SK-N-SH (cell line): ENCODE measurements around the gene PRLR. TPM values are rescaled to one million over a fixed set of nuclear protein-coding genes. Genes with fewer than 3 reads are reported as not detected.

Experiments used
- CTCF ChIA-PET: fragments of 300-600, 350-600 bp; formaldehyde crosslinking; extraction: SDS; loops from one replicate; lab custom pipeline; 2021; lab: Yijun Ruan, JAX
- POLR2A ChIA-PET: fragments of 350-600 bp; sonication (Branson Sonifier 250); formaldehyde crosslinking; extraction: SDS; loops from one replicate; lab custom pipeline; 2020; ENCODE audit warnings: antibody characterized with exemption, inconsistent platforms; lab: Yijun Ruan, JAX
- DNase-seq: peaks from one replicate; pipeline ENCODE4 v3.0.0; 2012
- H2AFZ ChIP-seq: fragments of 200-600 bp; sonication (generic); 2 replicates; pipeline ENCODE4 v1.8.1; 2016; ENCODE audit warnings: antibody characterized with exemption, mild to moderate bottlenecking, low read depth
- H3F3A ChIP-seq: fragments of 200-600 bp; sonication (generic); replicated peaks from 2 replicates; pipeline ENCODE3; 2016; ENCODE audit warnings: antibody characterized with exemption, mild to moderate bottlenecking; ENCODE audit not compliant: insufficient read depth
- H3K27ac ChIP-seq, 2 experiments: fragments of 200-500 bp in 1 of 2; fragments of 200-600 bp in 1 of 2; sonication (Bioruptor generic) in 1 of 2; sonication (generic), shearing (Covaris generic) in 1 of 2; 2 replicates each; pipeline versions ENCODE4 v1.5.1 to v1.6.1; 2014 to 2016; ENCODE audit warnings: low read depth in 2 of 2, inconsistent platforms in 1 of 2, low read length in 1 of 2, mild to moderate bottlenecking in 1 of 2, mixed read lengths in 1 of 2
- H3K27me3 ChIP-seq: fragments of 200-600 bp; sonication (generic), shearing (Covaris generic); 2 replicates; pipeline ENCODE4 v1.6.1; 2016; ENCODE audit warnings: mixed run types; ENCODE audit not compliant: insufficient read depth
- H3K36me3 ChIP-seq, 2 experiments: fragments of 200-500 bp in 1 of 2; fragments of 200-600 bp in 1 of 2; sonication (Bioruptor generic) in 1 of 2; sonication (generic) in 1 of 2; replicated peaks in 1 of 2; 2 replicates each; pipeline versions ENCODE3 to v1.5.1; 2014 to 2016; ENCODE audit warnings: low read length in 1 of 2, mild to moderate bottlenecking in 1 of 2; ENCODE audit not compliant: insufficient read depth in 2 of 2, control insufficient read depth in 1 of 2
- H3K4me1 ChIP-seq, 2 experiments: fragments of 200-500 bp in 1 of 2; fragments of 200-600 bp in 1 of 2; sonication (Bioruptor generic) in 1 of 2; sonication (generic), shearing (Covaris generic) in 1 of 2; 2 replicates each; pipeline versions ENCODE4 v1.5.1 to v1.6.1; 2014 to 2016; ENCODE audit warnings: low read depth in 1 of 2, low read length in 1 of 2, mixed run types in 1 of 2; ENCODE audit not compliant: insufficient read depth in 2 of 2, control insufficient read depth in 1 of 2
- H3K4me2 ChIP-seq: fragments of 200-600 bp; sonication (generic), shearing (Covaris generic); 2 replicates; pipeline ENCODE4 v1.6.1; 2017; ENCODE audit warnings: mixed run types
- H3K4me3 ChIP-seq, 2 experiments: fragments of 200-500 bp in 1 of 2; fragments of 200-600 bp in 1 of 2; sonication (Bioruptor generic) in 1 of 2; sonication (generic), shearing (Covaris generic) in 1 of 2; 2 replicates each; pipeline versions ENCODE4 v1.5.1 to v1.8.1; 2014 to 2016; ENCODE audit warnings: low read depth in 2 of 2, inconsistent platforms in 1 of 2, low read length in 1 of 2, mild to moderate bottlenecking in 1 of 2, mixed read lengths in 1 of 2, moderate library complexity in 1 of 2
- H3K79me2 ChIP-seq: fragments of 200-600 bp; sonication (generic); 2 replicates; pipeline ENCODE4 v1.8.1; 2017; ENCODE audit warnings: mild to moderate bottlenecking; ENCODE audit not compliant: insufficient read depth
- H3K9ac ChIP-seq: fragments of 200-600 bp; sonication (generic); 2 replicates; pipeline ENCODE4 v1.6.1; 2017; ENCODE audit warnings: mixed run types
- H3K9me2 ChIP-seq: fragments of 200-600 bp; sonication (generic); 2 replicates; pipeline ENCODE4 v1.6.1; 2017; ENCODE audit warnings: mixed run types
- H3K9me3 ChIP-seq: fragments of 200-600 bp; sonication (generic); 2 replicates; pipeline ENCODE4 v1.6.1; 2017; ENCODE audit warnings: mixed run types, mild to moderate bottlenecking, moderate library complexity
- H4K20me1 ChIP-seq: fragments of 200-600 bp; sonication (generic); 2 replicates; pipeline ENCODE4 v1.6.1; 2017; ENCODE audit warnings: mild to moderate bottlenecking, mixed run types; ENCODE audit not compliant: insufficient read depth
- CHD2 ChIP-seq: fragments of 150-350 bp; IDR thresholded peaks from 2 replicates; pipeline ENCODE4 v1.6.1; 2018; ENCODE audit warnings: low read length; ENCODE audit not compliant: partially characterized antibody
- CTCF ChIP-seq: fragments of 200-600 bp; sonication (generic); IDR thresholded peaks from 2 replicates; pipeline ENCODE4 v1.6.1; 2017; ENCODE audit warnings: antibody characterized with exemption, mild to moderate bottlenecking, moderate library complexity
- EP300 ChIP-seq, 2 experiments: IDR thresholded peaks; 2 replicates each; pipeline versions ENCODE4 v1.4.0 to v1.6.1; 2012; ENCODE audit warnings: borderline replicate concordance in 1 of 2, low read depth in 1 of 2, low read length in 1 of 2
- GATA2 ChIP-seq: sonication (generic); formaldehyde crosslinking; IDR thresholded peaks from 2 replicates; pipeline ENCODE4 v1.5.0; 2020; ENCODE audit warnings: mild to moderate bottlenecking, missing genetic modification reagents
- JUND ChIP-seq: IDR thresholded peaks from 2 replicates; pipeline ENCODE4 v1.4.0; 2012
- MEF2A ChIP-seq: IDR thresholded peaks from 2 replicates; pipeline ENCODE4 v1.4.0; 2012; ENCODE audit warnings: low read depth, borderline replicate concordance
- MXI1 ChIP-seq: IDR thresholded peaks from 2 replicates; pipeline ENCODE4 v1.6.1; 2012; ENCODE audit warnings: mild to moderate bottlenecking, low read depth, low read length, improper control_type of control experiment
- NRF1 ChIP-seq: IDR thresholded peaks from 2 replicates; pipeline ENCODE4 v1.6.1; 2012; ENCODE audit warnings: low read depth, mild to moderate bottlenecking, low read length
- PBX3 ChIP-seq: IDR thresholded peaks from 2 replicates; pipeline ENCODE4; 2012
- POLR2AphosphoS5 ChIP-seq: IDR thresholded peaks from 2 replicates; pipeline ENCODE4 v1.6.1; 2012; ENCODE audit warnings: low read depth, low read length
- RAD21 ChIP-seq: IDR thresholded peaks from 2 replicates; pipeline ENCODE4 v1.6.1; 2012; ENCODE audit warnings: mild to moderate bottlenecking, low read length
- RFX5 ChIP-seq: IDR thresholded peaks from 2 replicates; pipeline ENCODE4 v1.6.1; 2012; ENCODE audit warnings: mild to moderate bottlenecking, improper control_type of control experiment, low read length
- RXRA ChIP-seq: IDR thresholded peaks from 2 replicates; pipeline ENCODE4 v1.4.0; 2012; ENCODE audit warnings: low read depth, mild to moderate bottlenecking, borderline replicate concordance
- SIN3A ChIP-seq: IDR thresholded peaks from 2 replicates; pipeline ENCODE4 v1.6.1; 2012; ENCODE audit warnings: low read depth, mild to moderate bottlenecking, low read length, moderate library complexity, borderline replicate concordance
- TCF12 ChIP-seq: IDR thresholded peaks from 2 replicates; pipeline ENCODE4 v1.4.0; 2012
- USF2 ChIP-seq: fragments of 150-350 bp; IDR thresholded peaks from 2 replicates; pipeline ENCODE4 v1.6.1; 2017; ENCODE audit warnings: antibody characterized with exemption, low read length, low read depth, borderline replicate concordance
- WGBS: methylation state at CpG from one replicate; pipeline ENCODE4 v1.1.6; 2017; ENCODE audit warnings: low lambda C conversion rate; 5-methylcytosine and 5-hydroxymethylcytosine counted together
- polyA plus RNA-seq, 3 experiments: library from polyadenylated mRNA; depleted of rRNA; stranded (reverse); fragments of >200 nt; gene quantifications; 2 replicates each; pipeline ENCODE4 v1.2.3, GENCODE V29; 2012
- TF ChIP-seq, protein P1 (sequence below): IDR thresholded peaks from 2 replicates; pipeline ENCODE4 v1.4.0; 2012; ENCODE audit warnings: low read depth, borderline replicate concordance

Gene PRLR
- polyA plus RNA-seq, 1 of the 3 experiments (the other 2 are of a cell fraction) = 0.13 TPM

DNA sequence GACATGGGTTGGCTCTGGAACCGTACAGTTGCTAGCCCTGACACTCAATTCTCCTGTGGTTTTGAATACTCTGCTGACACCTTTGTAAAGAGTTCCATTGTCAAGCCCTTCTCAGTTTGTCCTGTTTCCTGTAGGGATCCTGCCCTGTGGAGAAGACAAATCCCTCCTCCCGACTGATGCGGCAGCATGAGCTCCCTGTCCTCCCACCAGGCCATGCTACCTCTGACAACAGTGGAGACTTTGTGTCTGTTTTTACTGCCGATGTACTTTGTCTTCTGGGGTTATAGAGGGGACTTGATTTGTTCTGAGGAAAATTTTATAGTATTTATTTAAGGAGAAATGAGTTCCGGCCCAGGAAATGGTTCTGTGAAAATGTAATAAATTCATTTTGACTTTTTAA, 57.8 kb downstream of the PRLR start:
- Histone ChIP-seq H3K9me2 (no peaks in the 10 kb centered on the region), H3K79me2 (no peaks in the 10 kb centered on the region), H3K9me3 (0 out of 2 replicates have a peak, but pooled peaks cover 6% of the 10 kb centered on the region), H3K27me3 (peaks cover 4% of the 10 kb centered on the region; the same call in 1 of the 2 replicates), H3K36me3 (no peaks in the 10 kb centered on the region), H3K27ac (no peak overlapping the region), H3K4me2 (no peak overlapping the region), H2AFZ (no peak overlapping the region), H3F3A (no peaks in the 10 kb centered on the region), H3K4me1 (no peaks in the 10 kb centered on the region), H3K4me3 (no peak overlapping the region), H4K20me1 (no peaks in the 10 kb centered on the region), H3K9ac (no peak overlapping the region)
- TF ChIP-seq RXRA (no peak), PBX3 (no peak), POLR2AphosphoS5 (no peak), MXI1 (no peak)
- WGBS = 61% methylated on average over 5 of the region's 5 CpGs
- CTCF ChIA-PET = no interaction called here
- DNase-seq = no peak
- POLR2A ChIA-PET = no interaction called here

DNA sequence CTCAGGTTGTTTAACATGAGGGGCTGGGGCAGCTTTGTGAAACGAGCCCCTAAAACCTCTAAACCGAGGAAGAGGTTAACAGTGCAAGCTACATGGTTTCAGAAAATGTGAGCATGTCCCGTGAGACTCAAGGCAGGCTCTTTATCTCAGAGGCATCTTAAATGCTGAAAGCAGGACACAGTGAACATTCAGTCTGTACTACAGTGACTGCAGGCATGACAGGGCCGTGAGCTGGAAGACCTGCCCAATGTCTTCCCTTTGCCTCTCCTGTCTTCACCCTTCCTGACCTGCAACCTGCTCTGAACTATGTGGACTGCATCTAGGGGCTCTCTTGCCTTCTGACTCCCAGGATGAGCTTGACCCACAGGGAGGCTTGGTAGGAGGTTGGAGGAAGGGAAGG, 58.3 kb downstream of the PRLR start:
- WGBS = 18% methylated on average over 4 of the region's 4 CpGs
- DNase-seq = no peak
- CTCF ChIA-PET = no interaction called here

DNA sequence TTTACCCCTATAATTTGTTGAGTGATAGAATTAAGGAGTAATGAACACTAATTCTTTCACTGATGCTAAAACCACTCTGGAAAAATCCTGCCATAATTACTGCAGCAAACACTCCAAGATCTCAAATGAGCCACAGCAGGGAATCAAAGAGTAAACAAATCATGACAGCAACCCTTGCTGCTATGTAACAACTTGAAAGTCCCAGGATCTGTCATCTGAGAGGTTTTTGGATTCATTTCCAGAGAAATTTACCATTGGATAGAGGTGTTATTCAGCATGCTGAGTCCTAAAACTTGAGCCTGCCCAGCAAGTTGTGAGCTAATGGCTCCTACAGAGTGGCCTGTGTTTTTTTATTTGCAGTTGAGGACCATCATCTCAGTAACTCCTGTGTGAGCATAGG, 59.2 kb downstream of the PRLR start:
- CTCF ChIA-PET = no interaction called here
- Histone ChIP-seq H3K27ac (no peak overlapping the region), H3K79me2 (no peaks in the 10 kb centered on the region), H3K27me3 (peaks cover 4% of the 10 kb centered on the region; the same call in 1 of the 2 replicates), H3K4me3 (no peak overlapping the region), H3K9me3 (0 out of 2 replicates have a peak, but pooled peaks cover 6% of the 10 kb centered on the region), H3F3A (no peaks in the 10 kb centered on the region), H2AFZ (no peak overlapping the region), H3K9me2 (no peaks in the 10 kb centered on the region), H3K9ac (no peak overlapping the region), H3K36me3 (no peaks in the 10 kb centered on the region), H4K20me1 (no peaks in the 10 kb centered on the region), H3K4me2 (no peak overlapping the region), H3K4me1 (no peaks in the 10 kb centered on the region)
- TF ChIP-seq EP300 (IDR thresholded peaks at IDR 0.05; ENCODE audit: borderline replicate concordance in 1 of 2, low read depth in 1 of 2, low read length in 1 of 2) = no peak
- TF ChIP-seq CTCF = no peak
- TF ChIP-seq USF2 = no peak
- no peak for TF ChIP-seq TCF12
- TF ChIP-seq, protein P1, sequence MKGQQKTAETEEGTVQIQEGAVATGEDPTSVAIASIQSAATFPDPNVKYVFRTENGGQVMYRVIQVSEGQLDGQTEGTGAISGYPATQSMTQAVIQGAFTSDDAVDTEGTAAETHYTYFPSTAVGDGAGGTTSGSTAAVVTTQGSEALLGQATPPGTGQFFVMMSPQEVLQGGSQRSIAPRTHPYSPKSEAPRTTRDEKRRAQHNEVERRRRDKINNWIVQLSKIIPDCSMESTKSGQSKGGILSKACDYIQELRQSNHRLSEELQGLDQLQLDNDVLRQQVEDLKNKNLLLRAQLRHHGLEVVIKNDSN = no peak
- TF ChIP-seq CHD2 = no peak
- TF ChIP-seq NRF1 = no peak
- TF ChIP-seq GATA2 = no peak
- TF ChIP-seq RFX5 = no peak
- TF ChIP-seq JUND = no peak
- no peak for TF ChIP-seq SIN3A
- TF ChIP-seq RAD21 = no peak
- POLR2A ChIA-PET = no interaction called here
- DNase-seq = no peak

More for the DNA sequence above, 58.3 kb downstream of the PRLR start:
- 0 out of 2 replicates have a peak, but pooled peaks cover 6% of the 10 kb centered on the region for H3K9me3 ChIP-seq
- H3F3A ChIP-seq = no peaks in the 10 kb centered on the region
- H3K9me2 ChIP-seq = no peaks in the 10 kb centered on the region
- H3K27me3 ChIP-seq = peaks cover 4% of the 10 kb centered on the region; the same call in 1 of the 2 replicates
- no peak overlapping the region for H3K9ac ChIP-seq
- H3K4me3 ChIP-seq = no peak overlapping the region
- no peaks in the 10 kb centered on the region for H3K36me3 ChIP-seq
- no peak overlapping the region for H2AFZ ChIP-seq
- no peak overlapping the region for H3K27ac ChIP-seq
- no peaks in the 10 kb centered on the region for H4K20me1 ChIP-seq
- no peaks in the 10 kb centered on the region for H3K79me2 ChIP-seq
- POLR2A ChIA-PET = no interaction called here
- H3K4me1 ChIP-seq = no peaks in the 10 kb centered on the region
- no peak for TF ChIP-seq MEF2A
- no peak overlapping the region for H3K4me2 ChIP-seq
